Sigmoid colon (tissue), 7 donors: ENCODE results near the gene PI4KB. TPM values are rescaled to one million over a fixed set of nuclear protein-coding genes. Genes with fewer than 3 reads are reported as not detected.
A peak's percentile ranks its signal among the peaks of the same experiment; 100 is the strongest.

Source experiments
- DNase-seq: peaks from one replicate; pipeline ENCODE4 v3.0.0-alpha.2; 2019
- H3K27ac ChIP-seq, 4 donors: fragments of 200-600 bp; sonication (generic); one replicate each; pipeline ENCODE4 v1.5.1; 2016 to 2019; ENCODE audit warnings: mild to moderate bottlenecking in 1 of 4
- H3K27me3 ChIP-seq, 3 donors: fragments of 200-600 bp; sonication (generic); one replicate each; pipeline ENCODE4 v1.5.1; 2019; ENCODE audit warnings: mild to moderate bottlenecking in 1 of 3
- H3K36me3 ChIP-seq, 4 donors: fragments of 200-600 bp; sonication (generic); one replicate each; pipeline ENCODE4 v1.5.1; 2016 to 2019
- H3K4me1 ChIP-seq, 4 donors: fragments of 200-600 bp; sonication (generic); one replicate each; pipeline ENCODE4 v1.5.1; 2017 to 2019
- H3K4me3 ChIP-seq, 4 donors: fragments of 200-600 bp; sonication (generic); one replicate each; pipeline ENCODE4 v1.5.1; 2017 to 2019; ENCODE audit warnings: mild to moderate bottlenecking in 2 of 4, moderate library complexity in 1 of 4
- H3K9me3 ChIP-seq, 4 donors: fragments of 200-600 bp in 3 of 4; sonication (generic) in 3 of 4; one replicate each; pipeline versions ENCODE4 v1.5.1 to v1.6.1; 2013 to 2019
- CTCF ChIP-seq, 4 experiments: fragments of 450-650 bp in 3 of 4; fragments of 200-600 bp in 1 of 4; IDR thresholded peaks; one replicate each; pipeline ENCODE4 v1.5.1; 2016 to 2019; ENCODE audit warnings: antibody characterized with exemption in 4 of 4, mild to moderate bottlenecking in 3 of 4, moderate library complexity in 2 of 4
- EP300 ChIP-seq, 4 donors: sonication (generic); formaldehyde crosslinking; IDR thresholded peaks; one replicate each; pipeline ENCODE4 v1.6.1; 2017; ENCODE audit warnings: antibody characterized with exemption in 4 of 4
- POLR2A ChIP-seq, 2 donors: fragments of 450-650 bp; IDR thresholded peaks; one replicate each; pipeline ENCODE4 v1.6.1; 2016; ENCODE audit warnings: antibody characterized with exemption in 2 of 2, mild to moderate bottlenecking in 2 of 2, moderate library complexity in 2 of 2
- POLR2AphosphoS5 ChIP-seq, 4 donors: sonication (generic); formaldehyde crosslinking; IDR thresholded peaks; one replicate each; pipeline ENCODE4 v1.6.1; 2017; ENCODE audit warnings: antibody characterized with exemption in 4 of 4
- WGBS, 2 donors: extraction: QIAGEN DNeasy Blood & Tissue Kit; methylation state at CpG; one replicate each; pipeline ENCODE4 v1.1.7; 2013; 5-methylcytosine and 5-hydroxymethylcytosine counted together
- intact Hi-C: fragments of 100-400 bp; cut with DNase I; formaldehyde crosslinking; loops from one replicate; pipeline ENCODE4 v1.15.1; 2023
- polyA plus RNA-seq, 3 donors: library from polyadenylated mRNA; stranded (reverse); fragments of 200-250 nt; gene quantifications; one replicate each; pipeline ENCODE4 v1.2.3, GENCODE V29; 2013
- total RNA-seq, 4 donors: library from RNA; depleted of rRNA; stranded (reverse); fragments of >200 nt; gene quantifications; one replicate each; pipeline ENCODE4 v1.1.0, GENCODE V29; 2016
- donor health status: healthy with polysubstance abuse.
- donor health status: Bipolar disorder and iron deficiency.
- donor health status: healthy.

PI4KB gene
- total and polyA plus RNA-seq, 7 donors, result 25.2 to 75.2 (median 57.6) TPM

- Histone ChIP-seq H3K27me3 (no peaks in the 10 kb centered on the region), H3K4me3 (peak overlapping the region in 1 of 4 donors; percentile 54), H3K27ac (peak overlapping the region; percentile 81 to 89 (median 86)), H3K4me1 (peaks cover 0 to 48% (median 37%) of the 10 kb centered on the region in 4 donors), H3K9me3 (no peaks in the 10 kb centered on the region), H3K36me3 (peaks cover 8 to 40% (median 18%) of the 10 kb centered on the region in 4 donors)
- intact Hi-C loops, result no loop called here
- DNase-seq, result peak; percentile 66
- TF ChIP-seq CTCF (IDR thresholded peaks at IDR 0.05) (no peak), POLR2A (IDR thresholded peaks at IDR 0.05) (no peak), POLR2AphosphoS5 (IDR thresholded peaks at IDR 0.05) (no peak), EP300 (IDR thresholded peaks at IDR 0.05) (no peak)
- 20 to 51% methylated on average over 6 of the region's 6 CpGs for WGBS, 2 donors
Measured at GRCh38 chr1:151370211-151370911, 43.1 kb upstream of the PI4KB start.

- Histone ChIP-seq H3K4me3 (no peak overlapping the region), H3K27ac (peak overlapping the region in 1 of 4 donors; percentile 85)
Measured at GRCh38 chr1:151369621-151370048, 42.4 kb upstream of the PI4KB start.

GRCh38 chr1:151369302-151369610, 42.0 kb upstream of the PI4KB start:
- TF ChIP-seq CTCF (IDR thresholded peaks at IDR 0.05) (no peak), POLR2A (IDR thresholded peaks at IDR 0.05) (no peak), EP300 (IDR thresholded peaks at IDR 0.05) (no peak), POLR2AphosphoS5 (IDR thresholded peaks at IDR 0.05) (no peak)
- no peaks in the 10 kb centered on the region for H3K9me3 ChIP-seq
- no peak overlapping the region for H3K27ac ChIP-seq
- peaks cover 17 to 51% (median 28%) of the 10 kb centered on the region in 4 donors for H3K36me3 ChIP-seq
- intact Hi-C loops, result no loop called here
- H3K27me3 ChIP-seq, result no peaks in the 10 kb centered on the region
- 49 to 82% methylated on average over 7 of the region's 7 CpGs for WGBS, 2 donors
- no peak for DNase-seq
- peaks cover 0 to 48% (median 37%) of the 10 kb centered on the region in 4 donors for H3K4me1 ChIP-seq
- no peak overlapping the region for H3K4me3 ChIP-seq

More at GRCh38 chr1:151369621-151370048, 42.4 kb upstream of the PI4KB start:
- intact Hi-C loops, result no loop called here
- 27 to 76% methylated on average over 15 of the region's 15 CpGs for WGBS, 2 donors
- DNase-seq, result peak; percentile 60
- Histone ChIP-seq H3K9me3 (no peaks in the 10 kb centered on the region), H3K36me3 (peaks cover 13 to 47% (median 24%) of the 10 kb centered on the region in 4 donors), H3K4me1 (peaks cover 0 to 48% (median 37%) of the 10 kb centered on the region in 4 donors), H3K27me3 (no peaks in the 10 kb centered on the region)
- no peak for TF ChIP-seq POLR2A (IDR thresholded peaks at IDR 0.05)
- no peak for TF ChIP-seq CTCF (IDR thresholded peaks at IDR 0.05)
- no peak for TF ChIP-seq POLR2AphosphoS5 (IDR thresholded peaks at IDR 0.05)
- TF ChIP-seq EP300 (IDR thresholded peaks at IDR 0.05), result no peak

GRCh38 chr1:151368393-151369301, 41.4 kb upstream of the PI4KB start:
- Histone ChIP-seq H3K36me3 (peaks cover 18 to 57% (median 33%) of the 10 kb centered on the region in 4 donors), H3K4me1 (peaks cover 0 to 48% (median 37%) of the 10 kb centered on the region in 4 donors), H3K27ac (peak overlapping the region in 1 of 4 donors; percentile 43), H3K4me3 (no peak overlapping the region), H3K27me3 (no peaks in the 10 kb centered on the region), H3K9me3 (no peaks in the 10 kb centered on the region)
- peak; percentile 60 for DNase-seq
- TF ChIP-seq CTCF (IDR thresholded peaks at IDR 0.05), result no peak
- TF ChIP-seq POLR2A (IDR thresholded peaks at IDR 0.05), result no peak
- no peak for TF ChIP-seq EP300 (IDR thresholded peaks at IDR 0.05)
- TF ChIP-seq POLR2AphosphoS5 (IDR thresholded peaks at IDR 0.05), result no peak
- WGBS, 2 donors, result 40 to 86% methylated on average over 20 of the region's 20 CpGs
- intact Hi-C loops, result no loop called here
